ENCODE measurements around the gene KBTBD4. TPM values are rescaled to one million over a fixed set of nuclear protein-coding genes. Genes with fewer than 3 reads are reported as not detected.
A peak's percentile ranks its signal among the peaks of the same experiment; 100 is the strongest.
"Not testable (repeated sequence)": the region's sequence is repeated elsewhere in the genome, so short reads cannot be mapped to it uniquely, and the experiment has no call there.

Gene KBTBD4
- total RNA-seq, 4 donors from 2014 or later = 9.7 to 36.3 (median 18.5) TPM

GRCh38 chr11:47560426-47560825 lies 18.3 kb downstream of the KBTBD4 start:
- H3K4me3 ChIP-seq = no peak overlapping the region
- TF ChIP-seq, protein P1, sequence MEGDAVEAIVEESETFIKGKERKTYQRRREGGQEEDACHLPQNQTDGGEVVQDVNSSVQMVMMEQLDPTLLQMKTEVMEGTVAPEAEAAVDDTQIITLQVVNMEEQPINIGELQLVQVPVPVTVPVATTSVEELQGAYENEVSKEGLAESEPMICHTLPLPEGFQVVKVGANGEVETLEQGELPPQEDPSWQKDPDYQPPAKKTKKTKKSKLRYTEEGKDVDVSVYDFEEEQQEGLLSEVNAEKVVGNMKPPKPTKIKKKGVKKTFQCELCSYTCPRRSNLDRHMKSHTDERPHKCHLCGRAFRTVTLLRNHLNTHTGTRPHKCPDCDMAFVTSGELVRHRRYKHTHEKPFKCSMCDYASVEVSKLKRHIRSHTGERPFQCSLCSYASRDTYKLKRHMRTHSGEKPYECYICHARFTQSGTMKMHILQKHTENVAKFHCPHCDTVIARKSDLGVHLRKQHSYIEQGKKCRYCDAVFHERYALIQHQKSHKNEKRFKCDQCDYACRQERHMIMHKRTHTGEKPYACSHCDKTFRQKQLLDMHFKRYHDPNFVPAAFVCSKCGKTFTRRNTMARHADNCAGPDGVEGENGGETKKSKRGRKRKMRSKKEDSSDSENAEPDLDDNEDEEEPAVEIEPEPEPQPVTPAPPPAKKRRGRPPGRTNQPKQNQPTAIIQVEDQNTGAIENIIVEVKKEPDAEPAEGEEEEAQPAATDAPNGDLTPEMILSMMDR (IDR thresholded peaks at IDR 0.05) = no peak
- no peak for TF ChIP-seq POLR2A (IDR thresholded peaks at IDR 0.05)
- intact Hi-C loops (cut with DNase I; ENCODE audit: low total_unique reads) = no loop called here
- H3K4me1 ChIP-seq = peaks cover 5% of the 10 kb centered on the region in 2 donors
- no peak for DNase-seq
- H3K27ac ChIP-seq = no peak overlapping the region
- H3K36me3 ChIP-seq = no peaks in the 10 kb centered on the region
- H3K9me3 ChIP-seq = no peaks in the 10 kb centered on the region
- no peaks in the 10 kb centered on the region for H3K27me3 ChIP-seq

GRCh38 chr11:47558695-47559094 lies 20.1 kb downstream of the KBTBD4 start:
- no peaks in the 10 kb centered on the region for H3K9me3 ChIP-seq
- no peaks in the 10 kb centered on the region for H3K27me3 ChIP-seq
- H3K27ac ChIP-seq = no peak overlapping the region
- intact Hi-C loops (cut with DNase I; ENCODE audit: low total_unique reads) = no loop called here
- TF ChIP-seq, protein P1 (IDR thresholded peaks at IDR 0.05) = no peak
- TF ChIP-seq POLR2A (IDR thresholded peaks at IDR 0.05) = no peak
- peaks cover 0 to 4% of the 10 kb centered on the region in 2 donors for H3K4me1 ChIP-seq
- H3K36me3 ChIP-seq = no peaks in the 10 kb centered on the region
- H3K4me3 ChIP-seq = no peak overlapping the region
- no peak for DNase-seq

- H3K4me3 ChIP-seq; DNase-seq; intact Hi-C loops (cut with DNase I; ENCODE audit: low total_unique reads); H3K27me3 ChIP-seq; H3K27ac ChIP-seq; H3K4me1 ChIP-seq; H3K36me3 ChIP-seq; H3K9me3 ChIP-seq: not testable (repeated sequence)
Measured at GRCh38 chr11:47557004-47557403, 21.8 kb downstream of the KBTBD4 start.

DNA sequence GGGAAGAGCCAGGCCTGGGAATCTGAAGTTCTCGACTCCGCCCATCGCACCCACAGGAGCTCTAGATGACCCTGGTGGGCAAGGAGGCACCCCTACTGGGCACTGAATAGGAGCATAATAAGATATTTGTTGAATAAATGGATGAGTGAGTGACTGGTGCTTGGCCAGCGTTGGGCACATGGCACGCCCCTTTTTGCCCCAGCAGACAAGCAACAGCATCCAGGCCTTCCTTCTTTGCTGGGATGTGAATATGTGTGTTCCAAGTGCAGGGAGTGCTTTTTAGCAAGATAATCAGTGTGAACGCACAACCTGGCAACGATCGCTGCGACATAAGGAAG lies 25.4 kb downstream of the KBTBD4 start:
- DNase-seq = no peak
- H3K4me1 ChIP-seq = peaks cover 0 to 9% of the 10 kb centered on the region in 2 donors
- intact Hi-C loops (cut with DNase I; ENCODE audit: low total_unique reads) = no loop called here
- no peaks in the 10 kb centered on the region for H3K36me3 ChIP-seq
- peak overlapping the region; percentile 91 to 93 for H3K27ac ChIP-seq
- H3K9me3 ChIP-seq = no peaks in the 10 kb centered on the region
- H3K27me3 ChIP-seq = no peaks in the 10 kb centered on the region
- peak overlapping the region; percentile 77 to 94 for H3K4me3 ChIP-seq
- TF ChIP-seq POLR2A (IDR thresholded peaks at IDR 0.05) = no peak
- TF ChIP-seq, protein P1 (IDR thresholded peaks at IDR 0.05) = no peak

- H3K4me1 ChIP-seq = peaks cover 0 to 9% of the 10 kb centered on the region in 2 donors
- peak; percentile 89 to 92 for DNase-seq
- no peaks in the 10 kb centered on the region for H3K27me3 ChIP-seq
- peak within 1 kb of the TSS; percentile 91 to 93 for H3K27ac ChIP-seq
- peak within 1 kb of the TSS; percentile 77 to 94 for H3K4me3 ChIP-seq
- TF ChIP-seq POLR2A (IDR thresholded peaks at IDR 0.05) = peak in 1 of 2 donors; percentile 84
- TF ChIP-seq, protein P1 (IDR thresholded peaks at IDR 0.05) = peak; percentile 82 to 96 (median 96)
- no peaks in the 10 kb centered on the region for H3K36me3 ChIP-seq
- no peaks in the 10 kb centered on the region for H3K9me3 ChIP-seq
- intact Hi-C loops (cut with DNase I; ENCODE audit: low total_unique reads) = no loop called here
Measured at GRCh38 chr11:47552566-47553405, 26.0 kb downstream of the KBTBD4 start, which contains the start of gene CELF1. CELF1 (minus strand) TSS chr11:47553132; CDS start chr11:47499523, 53,609 bp downstream.
